Activated CD4-positive, CD25-positive, alpha-beta regulatory T cell (primary cell): ENCODE data around the gene CSAG1.
"Not testable (repeated sequence)": the region's sequence is repeated elsewhere in the genome, so short reads cannot be mapped to it uniquely, and the experiment has no call there.

Experiments used
- DNase-seq, 4 experiments: peaks; one replicate each; lab custom pipeline; 2025; lab: John Stamatoyannopoulos, UW

CSAG1 gene

DNA sequence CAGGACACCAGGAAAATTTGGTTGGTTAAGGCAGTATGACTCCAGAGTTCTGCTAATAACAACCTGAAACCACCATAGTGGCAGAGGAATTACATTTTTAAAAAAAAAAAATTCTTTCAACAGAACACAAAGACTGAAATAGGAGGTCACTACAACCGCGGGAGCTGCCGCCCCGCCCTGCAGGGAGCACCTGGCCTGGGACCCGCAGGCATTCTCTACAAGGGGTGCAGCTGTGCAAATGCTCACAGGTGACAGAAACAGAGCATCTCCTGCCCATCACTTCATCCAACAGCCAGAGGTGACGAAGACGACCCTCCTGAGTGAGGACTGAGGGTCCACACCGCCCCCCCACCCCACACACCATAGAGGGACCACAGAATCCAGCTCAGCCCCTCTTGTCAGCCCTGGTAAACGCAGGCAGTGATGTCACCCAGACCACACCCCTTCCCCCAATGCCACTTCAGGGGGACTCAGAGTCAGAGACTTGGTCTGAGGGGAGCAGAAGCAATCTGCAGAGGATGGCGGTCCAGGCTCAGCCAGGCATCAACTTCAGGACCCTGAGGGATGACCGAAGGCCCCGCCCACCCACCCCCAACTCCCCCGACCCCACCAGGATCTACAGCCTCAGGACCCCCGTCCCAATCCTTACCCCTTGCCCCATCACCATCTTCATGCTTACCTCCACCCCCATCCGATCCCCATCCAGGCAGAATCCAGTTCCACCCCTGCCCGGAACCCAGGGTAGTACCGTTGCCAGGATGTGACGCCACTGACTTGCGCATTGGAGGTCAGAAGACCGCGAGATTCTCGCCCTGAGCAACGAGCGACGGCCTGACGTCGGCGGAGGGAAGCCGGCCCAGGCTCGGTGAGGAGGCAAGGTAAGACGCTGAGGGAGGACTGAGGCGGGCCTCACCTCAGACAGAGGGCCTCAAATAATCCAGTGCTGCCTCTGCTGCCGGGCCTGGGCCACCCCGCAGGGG is 35.3 kb downstream of the CSAG1 start, which contains the start of gene MAGEA3:
TSS of gene MAGEA3 (plus strand) at position 843 of the 980 bp plus-strand sequence. CDS start 2,039 bp downstream, outside the sequence.
- DNase-seq, result not testable (repeated sequence)

DNA sequence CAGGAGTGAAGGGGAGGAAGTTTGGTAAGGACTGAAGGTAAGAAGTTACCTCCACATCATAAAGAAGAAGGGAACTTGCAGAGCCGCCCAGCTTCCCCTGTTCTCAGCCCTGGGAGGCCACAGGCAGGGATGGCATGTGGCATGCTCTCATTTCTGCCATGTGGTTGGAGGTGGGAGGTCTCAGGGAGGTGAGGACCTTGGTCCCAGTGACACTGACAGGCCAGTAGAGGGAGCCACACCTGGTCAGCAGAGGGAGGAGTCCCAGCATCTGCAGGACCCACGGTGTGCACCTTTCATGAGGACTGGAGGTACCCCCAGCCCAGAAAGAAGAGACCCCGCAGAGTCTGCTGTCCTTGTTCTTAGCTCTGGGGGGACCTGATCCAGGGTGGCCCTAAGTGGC is 52.5 kb downstream of the CSAG1 start:
- DNase-seq, result not testable (repeated sequence)
